HL-60 (cell line): ENCODE measurements around the gene NUDT22.
"Not testable (repeated sequence)": the region's sequence is repeated elsewhere in the genome, so short reads cannot be mapped to it uniquely, and the experiment has no call there.

Experiments
- DNase-seq, 2 experiments: peaks; one replicate each; pipeline ENCODE4 v3.0.0-alpha.2; 2010 to 2020; ENCODE audit warnings: low read depth in 1 of 2, low spot score in 1 of 2
- H3K27ac ChIP-seq: fragments of 250-450 bp; sonication (Bioruptor Pico); replicated peaks from 2 replicates; pipeline ENCODE4 v1.5.1; 2020; ENCODE audit warnings: mild to moderate bottlenecking, moderate library complexity
- H3K27me3 ChIP-seq: fragments of 250-450 bp; sonication (Bioruptor Pico); 2 replicates; pipeline ENCODE4 v1.5.1; 2021; ENCODE audit warnings: mild to moderate bottlenecking, moderate library complexity; ENCODE audit not compliant: insufficient read depth, poor library complexity, severe bottlenecking
- H3K4me3 ChIP-seq: replicated peaks from 2 replicates; pipeline ENCODE4 v1.5.1; 2011; ENCODE audit warnings: mild to moderate bottlenecking, control low read depth, low read length; ENCODE audit not compliant: insufficient read depth
- GABPA ChIP-seq: IDR thresholded peaks from 2 replicates; pipeline ENCODE4 v1.6.1; 2012; ENCODE audit warnings: low read depth
- POLR2AphosphoS5 ChIP-seq: IDR thresholded peaks from 2 replicates; pipeline ENCODE4 v1.6.1; 2012; ENCODE audit warnings: low read depth
- SPI1 ChIP-seq: IDR thresholded peaks from 2 replicates; pipeline ENCODE4 v1.6.1; 2012; ENCODE audit warnings: low read depth, mild to moderate bottlenecking, borderline replicate concordance
- TF ChIP-seq, protein P1 (sequence below): IDR thresholded peaks from 2 replicates; pipeline ENCODE4 v1.6.1; 2012; ENCODE audit warnings: low read depth; ENCODE audit not compliant: insufficient replicate concordance
- TF ChIP-seq, protein P2 (sequence below): IDR thresholded peaks from one replicate; pipeline ENCODE4 v1.5.1; 2011; ENCODE audit warnings: low read length, control low read depth, inconsistent platforms; ENCODE audit not compliant: insufficient read depth

The NUDT22 gene

DNA sequence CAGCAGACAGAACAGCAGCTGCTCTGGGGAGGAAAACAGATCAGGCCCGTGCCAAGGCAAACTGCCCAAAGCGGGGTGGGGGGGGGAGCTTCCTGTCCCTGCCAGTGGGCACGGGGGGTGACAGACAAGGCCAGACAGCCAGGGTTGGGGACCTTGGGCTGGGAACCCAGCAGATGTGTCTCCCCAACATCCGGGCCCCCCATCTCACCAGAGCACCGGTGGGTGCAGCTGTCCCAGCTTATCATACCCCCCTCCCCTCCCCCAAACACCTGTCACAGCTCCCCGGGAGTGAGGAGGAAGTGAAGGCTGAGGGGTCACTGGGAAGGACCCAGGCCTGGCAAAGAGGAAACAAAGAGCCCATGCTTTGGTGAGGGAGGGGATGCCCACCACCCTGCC, 19.3 kb downstream of the NUDT22 start:
- DNase-seq: peak in 1 of 2 experiments; percentile 52
- H3K27me3 ChIP-seq: no peaks in the 10 kb centered on the region
- peak overlapping the region; percentile 81 for H3K4me3 ChIP-seq
- TF ChIP-seq POLR2AphosphoS5: peak; percentile 43; the same call in 1 of the 2 replicates
- TF ChIP-seq SPI1: peak; percentile 61; the same call in 1 of the 2 replicates
- TF ChIP-seq GABPA: no peak
- H3K27ac ChIP-seq: peak overlapping the region; percentile 93

DNA sequence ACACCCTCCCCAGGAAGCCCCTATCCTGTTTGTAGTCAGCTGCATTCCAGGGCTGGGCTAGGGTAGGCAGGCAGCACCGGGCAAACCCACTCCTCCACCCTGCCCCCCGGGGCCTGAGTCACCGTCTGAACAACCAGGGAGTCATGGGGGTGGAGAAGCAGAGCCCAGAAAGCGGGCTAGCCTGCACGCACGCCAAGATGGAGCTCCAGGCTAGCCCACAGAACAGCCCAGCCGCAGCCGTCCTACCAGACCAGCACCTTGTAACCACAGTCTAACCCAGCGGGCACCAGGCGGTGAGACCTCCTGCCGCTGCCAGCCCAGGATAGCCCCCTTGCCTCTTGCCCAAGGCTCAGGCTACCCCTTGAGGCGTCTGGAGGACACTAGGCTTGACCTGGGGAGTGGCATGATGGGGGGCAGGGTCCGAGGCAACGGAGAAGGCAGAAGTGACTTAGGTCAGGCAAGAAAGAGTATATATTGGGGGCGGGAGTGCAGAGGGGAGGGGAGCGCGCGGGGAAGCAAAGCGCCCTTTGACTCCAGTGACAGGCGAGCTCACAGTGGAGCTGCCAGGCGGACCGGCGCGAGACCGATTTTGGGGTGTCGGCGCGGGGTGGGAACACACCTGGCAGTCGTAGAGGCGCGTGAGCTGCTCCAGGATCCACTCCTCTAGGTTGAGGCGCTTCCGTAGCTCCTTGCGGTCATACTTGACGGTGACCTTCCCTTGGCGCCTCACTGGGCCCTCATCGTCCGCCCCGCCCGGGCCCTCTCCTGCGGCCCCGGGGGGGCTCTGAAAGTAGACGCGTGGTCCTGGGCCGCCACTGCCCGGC, 19.9 kb downstream of the NUDT22 start:
- peak overlapping the region; percentile 93 for H3K27ac ChIP-seq
- peak in 1 of 2 experiments; percentile 75 for DNase-seq
- peak overlapping the region; percentile 81 for H3K4me3 ChIP-seq
- H3K27me3 ChIP-seq: no peaks in the 10 kb centered on the region
- TF ChIP-seq GABPA (no peak), POLR2AphosphoS5 (peak; percentile 42; the same call in 1 of the 2 replicates)
- TF ChIP-seq, protein P1, sequence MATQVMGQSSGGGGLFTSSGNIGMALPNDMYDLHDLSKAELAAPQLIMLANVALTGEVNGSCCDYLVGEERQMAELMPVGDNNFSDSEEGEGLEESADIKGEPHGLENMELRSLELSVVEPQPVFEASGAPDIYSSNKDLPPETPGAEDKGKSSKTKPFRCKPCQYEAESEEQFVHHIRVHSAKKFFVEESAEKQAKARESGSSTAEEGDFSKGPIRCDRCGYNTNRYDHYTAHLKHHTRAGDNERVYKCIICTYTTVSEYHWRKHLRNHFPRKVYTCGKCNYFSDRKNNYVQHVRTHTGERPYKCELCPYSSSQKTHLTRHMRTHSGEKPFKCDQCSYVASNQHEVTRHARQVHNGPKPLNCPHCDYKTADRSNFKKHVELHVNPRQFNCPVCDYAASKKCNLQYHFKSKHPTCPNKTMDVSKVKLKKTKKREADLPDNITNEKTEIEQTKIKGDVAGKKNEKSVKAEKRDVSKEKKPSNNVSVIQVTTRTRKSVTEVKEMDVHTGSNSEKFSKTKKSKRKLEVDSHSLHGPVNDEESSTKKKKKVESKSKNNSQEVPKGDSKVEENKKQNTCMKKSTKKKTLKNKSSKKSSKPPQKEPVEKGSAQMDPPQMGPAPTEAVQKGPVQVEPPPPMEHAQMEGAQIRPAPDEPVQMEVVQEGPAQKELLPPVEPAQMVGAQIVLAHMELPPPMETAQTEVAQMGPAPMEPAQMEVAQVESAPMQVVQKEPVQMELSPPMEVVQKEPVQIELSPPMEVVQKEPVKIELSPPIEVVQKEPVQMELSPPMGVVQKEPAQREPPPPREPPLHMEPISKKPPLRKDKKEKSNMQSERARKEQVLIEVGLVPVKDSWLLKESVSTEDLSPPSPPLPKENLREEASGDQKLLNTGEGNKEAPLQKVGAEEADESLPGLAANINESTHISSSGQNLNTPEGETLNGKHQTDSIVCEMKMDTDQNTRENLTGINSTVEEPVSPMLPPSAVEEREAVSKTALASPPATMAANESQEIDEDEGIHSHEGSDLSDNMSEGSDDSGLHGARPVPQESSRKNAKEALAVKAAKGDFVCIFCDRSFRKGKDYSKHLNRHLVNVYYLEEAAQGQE: no peak
- TF ChIP-seq, protein P2, sequence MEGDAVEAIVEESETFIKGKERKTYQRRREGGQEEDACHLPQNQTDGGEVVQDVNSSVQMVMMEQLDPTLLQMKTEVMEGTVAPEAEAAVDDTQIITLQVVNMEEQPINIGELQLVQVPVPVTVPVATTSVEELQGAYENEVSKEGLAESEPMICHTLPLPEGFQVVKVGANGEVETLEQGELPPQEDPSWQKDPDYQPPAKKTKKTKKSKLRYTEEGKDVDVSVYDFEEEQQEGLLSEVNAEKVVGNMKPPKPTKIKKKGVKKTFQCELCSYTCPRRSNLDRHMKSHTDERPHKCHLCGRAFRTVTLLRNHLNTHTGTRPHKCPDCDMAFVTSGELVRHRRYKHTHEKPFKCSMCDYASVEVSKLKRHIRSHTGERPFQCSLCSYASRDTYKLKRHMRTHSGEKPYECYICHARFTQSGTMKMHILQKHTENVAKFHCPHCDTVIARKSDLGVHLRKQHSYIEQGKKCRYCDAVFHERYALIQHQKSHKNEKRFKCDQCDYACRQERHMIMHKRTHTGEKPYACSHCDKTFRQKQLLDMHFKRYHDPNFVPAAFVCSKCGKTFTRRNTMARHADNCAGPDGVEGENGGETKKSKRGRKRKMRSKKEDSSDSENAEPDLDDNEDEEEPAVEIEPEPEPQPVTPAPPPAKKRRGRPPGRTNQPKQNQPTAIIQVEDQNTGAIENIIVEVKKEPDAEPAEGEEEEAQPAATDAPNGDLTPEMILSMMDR: no peak

DNA sequence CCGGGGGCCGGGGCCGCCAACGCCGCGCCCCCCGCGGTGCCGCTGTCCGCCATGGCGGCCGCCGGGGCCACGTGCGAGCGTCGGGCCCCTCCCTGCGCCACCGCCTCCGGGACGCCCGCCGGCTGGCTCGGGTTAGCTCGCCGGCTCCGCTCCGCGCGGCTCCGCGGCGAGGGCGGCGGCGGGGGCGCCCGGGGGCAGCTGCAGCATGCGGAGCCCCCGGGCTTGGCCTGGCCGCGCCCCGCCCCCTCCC, 20.5 kb downstream of the NUDT22 start:
- not testable (repeated sequence) for H3K27me3 ChIP-seq, DNase-seq
- H3K27ac ChIP-seq: peak overlapping the region; percentile 93
- H3K4me3 ChIP-seq: peak overlapping the region; percentile 81

DNA sequence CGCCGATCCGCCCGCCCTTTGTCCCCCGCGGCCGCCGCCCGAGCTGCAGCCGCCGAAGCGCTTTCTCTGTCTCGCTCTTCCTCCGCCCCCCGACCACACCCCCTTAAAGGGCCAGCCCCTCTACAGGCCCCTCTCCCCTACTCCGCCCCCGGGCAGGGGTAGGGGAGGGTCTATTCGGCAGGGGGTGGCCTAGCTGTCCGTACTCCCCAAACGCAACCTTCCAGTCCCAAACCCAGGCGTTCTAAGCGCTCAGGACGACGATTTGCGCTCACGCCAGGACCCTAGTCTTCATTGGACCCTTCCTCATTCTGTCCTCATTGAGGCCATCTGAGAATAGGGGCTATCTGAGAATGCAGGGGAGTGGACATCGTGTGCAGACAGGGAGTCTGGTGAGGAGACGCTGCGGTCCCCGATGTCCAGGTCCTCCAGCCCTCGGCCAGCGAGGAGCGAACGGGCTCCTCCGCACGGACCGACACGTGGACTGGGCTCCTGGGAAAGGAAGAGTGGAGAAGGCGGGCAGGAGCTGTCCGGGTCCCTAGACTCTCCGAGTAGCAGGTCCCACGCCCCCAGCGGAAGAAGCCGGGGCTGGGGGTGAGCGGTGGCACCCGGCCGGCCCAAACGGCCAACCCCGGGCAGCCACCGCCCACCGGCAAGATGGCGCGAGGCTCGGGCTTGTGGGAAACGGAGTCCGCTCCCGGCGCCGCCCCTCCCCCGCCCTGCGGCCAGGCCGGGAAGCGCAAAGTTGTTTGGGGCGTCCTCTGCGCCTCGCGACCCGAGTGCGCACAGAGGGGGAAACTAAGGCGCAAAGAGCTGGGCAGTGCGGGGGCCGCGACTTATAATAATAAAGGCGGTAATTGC, 21.0 kb downstream of the NUDT22 start, which contains the start of gene PPP1R14B:
PPP1R14B (minus strand) TSS at position 73 of the 858 bp plus-strand sequence. CDS start 270 bp downstream, outside the sequence.
- Histone ChIP-seq H3K27ac (peak within 1 kb of the TSS; percentile 93), H3K4me3 (peak within 1 kb of the TSS; percentile 81), H3K27me3 (no peaks in the 10 kb centered on the region)
- peak; percentile 86 to 89 for DNase-seq
- TF ChIP-seq, protein P1: peak; percentile 20
- TF ChIP-seq POLR2AphosphoS5: no peak; the same call in 1 of the 2 replicates
- peak; percentile 64 for TF ChIP-seq GABPA
- TF ChIP-seq SPI1: no peak; the same call in 1 of the 2 replicates
- TF ChIP-seq, protein P2: no peak
